Spleen (tissue), 7 donors: ENCODE measurements around the gene SPATA31C1.

Source experiments
- POLR2A ChIP-seq, 3 donors: fragments of 450-650 bp; IDR thresholded peaks; one replicate each; pipeline ENCODE4 v1.5.1; 2017; ENCODE audit warnings: antibody characterized with exemption in 3 of 3, mild to moderate bottlenecking in 1 of 3
- POLR2AphosphoS5 ChIP-seq, 3 donors: sonication (generic); formaldehyde crosslinking; IDR thresholded peaks; one replicate each; pipeline ENCODE4 v1.5.1; 2017; ENCODE audit warnings: antibody characterized with exemption in 3 of 3
- TF ChIP-seq, protein P1 (sequence below), 11 experiments: fragments of 200-600 bp in 7 of 11; fragments of 450-650 bp in 4 of 11; sonication (generic) in 4 of 11; IDR thresholded peaks in 8 of 11; conservative IDR thresholded peaks in 3 of 11; 1 replicate in 7 of 11; 2 replicates in 4 of 11; pipeline versions ENCODE4 v1.4.0 to v1.8.0; 2016 to 2021; ENCODE audit warnings: antibody characterized with exemption in 11 of 11, inconsistent platforms in 4 of 11, mild to moderate bottlenecking in 1 of 11
- donor health status: DM: no; HTN: no; CAD: no; lungs with moderate emphysema.
- donor health status: DM: no; HTN: no; CAD: no.
- donor health status: DM: no; HTN: no; CAD: no.

DNA sequence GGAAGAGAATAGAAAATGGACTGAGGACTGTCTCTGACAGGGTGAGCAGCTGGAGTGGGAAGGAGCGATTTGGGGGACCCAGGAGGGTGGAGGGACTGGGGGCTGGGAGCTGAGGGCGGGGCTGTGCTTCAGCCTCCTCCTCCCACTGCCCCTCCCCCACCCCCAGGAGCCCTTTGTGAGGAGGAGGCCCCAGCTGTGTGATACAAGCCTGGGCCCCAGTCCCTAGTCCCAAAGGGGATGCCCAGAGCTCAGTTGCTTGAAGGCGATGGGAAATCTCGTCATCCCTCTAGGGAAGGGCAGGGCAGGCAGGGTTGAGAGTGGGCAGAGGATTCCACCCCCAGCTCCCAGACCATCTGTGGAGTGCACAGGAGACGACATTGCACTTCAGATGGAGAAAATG is 35.1 kb upstream of the SPATA31C1 start, which contains the start of gene SPATA31E1:
- TF ChIP-seq POLR2AphosphoS5 (IDR thresholded peaks at IDR 0.05) (no peak), POLR2A (IDR thresholded peaks at IDR 0.05) (no peak)
- TF ChIP-seq, protein P1, sequence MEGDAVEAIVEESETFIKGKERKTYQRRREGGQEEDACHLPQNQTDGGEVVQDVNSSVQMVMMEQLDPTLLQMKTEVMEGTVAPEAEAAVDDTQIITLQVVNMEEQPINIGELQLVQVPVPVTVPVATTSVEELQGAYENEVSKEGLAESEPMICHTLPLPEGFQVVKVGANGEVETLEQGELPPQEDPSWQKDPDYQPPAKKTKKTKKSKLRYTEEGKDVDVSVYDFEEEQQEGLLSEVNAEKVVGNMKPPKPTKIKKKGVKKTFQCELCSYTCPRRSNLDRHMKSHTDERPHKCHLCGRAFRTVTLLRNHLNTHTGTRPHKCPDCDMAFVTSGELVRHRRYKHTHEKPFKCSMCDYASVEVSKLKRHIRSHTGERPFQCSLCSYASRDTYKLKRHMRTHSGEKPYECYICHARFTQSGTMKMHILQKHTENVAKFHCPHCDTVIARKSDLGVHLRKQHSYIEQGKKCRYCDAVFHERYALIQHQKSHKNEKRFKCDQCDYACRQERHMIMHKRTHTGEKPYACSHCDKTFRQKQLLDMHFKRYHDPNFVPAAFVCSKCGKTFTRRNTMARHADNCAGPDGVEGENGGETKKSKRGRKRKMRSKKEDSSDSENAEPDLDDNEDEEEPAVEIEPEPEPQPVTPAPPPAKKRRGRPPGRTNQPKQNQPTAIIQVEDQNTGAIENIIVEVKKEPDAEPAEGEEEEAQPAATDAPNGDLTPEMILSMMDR (IDR thresholded peaks at IDR 0.05 in 8 of 11, conservative IDR thresholded peaks at IDR 0.05 in 3 of 11): no peak
